HEK293 (cell line): ENCODE results near the gene HAND2.

Source experiments
- CTCF ChIA-PET: fragments of 350-600 bp; formaldehyde crosslinking; extraction: SDS; loops from one replicate; lab custom pipeline; 2021; ENCODE audit warnings: antibody characterized with exemption; lab: Yijun Ruan, JAX
- POLR2A ChIA-PET: fragments of 300-600 bp; formaldehyde crosslinking; extraction: SDS; loops from one replicate; lab custom pipeline; 2020; ENCODE audit warnings: antibody characterized with exemption, inconsistent platforms; lab: Yijun Ruan, JAX
- H3K27ac ChIP-seq: fragments of 200-500 bp; sonication (Bioruptor generic); 2 replicates; pipeline ENCODE4 v1.5.1; 2014; ENCODE audit warnings: low read depth, low read length, control low read depth, inconsistent platforms; ENCODE audit errors: extremely low read depth
- H3K36me3 ChIP-seq, 2 experiments: fragments of 200-500 bp in 1 of 2; sonication (Bioruptor generic) in 1 of 2; 1 replicate in 1 of 2; 2 replicates in 1 of 2; pipeline ENCODE4 v1.5.1; 2014 to 2017; ENCODE audit warnings: inconsistent platforms in 2 of 2, low read length in 2 of 2; ENCODE audit not compliant: control insufficient read depth in 2 of 2, insufficient read depth in 1 of 2
- H3K4me1 ChIP-seq: fragments of 200-500 bp; sonication (Bioruptor generic); 2 replicates; pipeline ENCODE4 v1.5.1; 2014; ENCODE audit warnings: mild to moderate bottlenecking, low read length, inconsistent platforms; ENCODE audit not compliant: control insufficient read depth, insufficient read depth
- H3K4me3 ChIP-seq: 2 replicates; pipeline ENCODE4 v1.5.1; 2011; ENCODE audit warnings: low read depth, mild to moderate bottlenecking, control low read depth, low read length, moderate library complexity
- H3K9me3 ChIP-seq: fragments of 200-500 bp; sonication (Bioruptor generic); 2 replicates; pipeline ENCODE4 v1.5.1; 2014; ENCODE audit warnings: low read depth, low read length, inconsistent platforms; ENCODE audit not compliant: control insufficient read depth, insufficient read depth
- EGR2 ChIP-seq: fragments of 450-650 bp; formaldehyde crosslinking; IDR thresholded peaks from 2 replicates; pipeline ENCODE4 v1.5.1; 2016; ENCODE audit warnings: low read depth, missing biosample characterization, missing genetic modification characterization
- FEZF1 ChIP-seq: fragments of 450-650 bp; formaldehyde crosslinking; IDR thresholded peaks from 2 replicates; pipeline ENCODE4 v1.5.1; 2016; ENCODE audit warnings: missing biosample characterization, missing genetic modification characterization
- GLI2 ChIP-seq: fragments of 450-650 bp; formaldehyde crosslinking; IDR thresholded peaks from 2 replicates; pipeline ENCODE4; 2017; ENCODE audit warnings: missing biosample characterization, missing genetic modification characterization, low read depth, borderline replicate concordance
- KLF17 ChIP-seq: fragments of 450-650 bp; formaldehyde crosslinking; IDR thresholded peaks from 2 replicates; pipeline ENCODE4 v1.5.1; 2016; ENCODE audit warnings: missing biosample characterization, missing genetic modification characterization
- MZF1 ChIP-seq: fragments of 450-650 bp; formaldehyde crosslinking; IDR thresholded peaks from 2 replicates; pipeline ENCODE4 v1.5.1; 2017; ENCODE audit warnings: missing biosample characterization, missing genetic modification characterization, borderline replicate concordance
- SCRT2 ChIP-seq: fragments of 450-650 bp; formaldehyde crosslinking; IDR thresholded peaks from 2 replicates; pipeline ENCODE4 v1.5.1; 2016; ENCODE audit warnings: missing biosample characterization, missing genetic modification characterization
- ZBTB49 ChIP-seq: fragments of 450-650 bp; formaldehyde crosslinking; IDR thresholded peaks from 2 replicates; pipeline ENCODE4 v1.5.1; 2016; ENCODE audit warnings: missing biosample characterization, missing genetic modification characterization, low read depth
- ZFP37 ChIP-seq: fragments of 450-650 bp; formaldehyde crosslinking; IDR thresholded peaks from 2 replicates; pipeline ENCODE4 v1.5.1; 2016; ENCODE audit warnings: missing biosample characterization, missing genetic modification characterization
- ZNF202 ChIP-seq: fragments of 450-650 bp; formaldehyde crosslinking; IDR thresholded peaks from 2 replicates; pipeline ENCODE4 v1.5.1; 2016; ENCODE audit warnings: missing biosample characterization, missing genetic modification characterization, borderline replicate concordance
- ZNF280D ChIP-seq: fragments of 450-650 bp; formaldehyde crosslinking; IDR thresholded peaks from 2 replicates; pipeline ENCODE4 v1.5.1; 2016; ENCODE audit warnings: missing biosample characterization, missing genetic modification characterization
- ZNF366 ChIP-seq: fragments of 450-650 bp; formaldehyde crosslinking; conservative IDR thresholded peaks from 2 replicates; pipeline ENCODE4 v1.5.1; 2016; ENCODE audit warnings: missing biosample characterization, missing genetic modification characterization
- ZNF404 ChIP-seq: fragments of 450-650 bp; formaldehyde crosslinking; IDR thresholded peaks from 2 replicates; pipeline ENCODE4 v1.5.1; 2017; ENCODE audit warnings: missing biosample characterization, missing genetic modification characterization
- ZNF513 ChIP-seq: fragments of 450-650 bp; IDR thresholded peaks from 2 replicates; pipeline ENCODE4 v1.5.1; 2018; ENCODE audit warnings: missing biosample characterization, missing genetic modification characterization
- ZNF521 ChIP-seq: fragments of 450-650 bp; formaldehyde crosslinking; IDR thresholded peaks from 2 replicates; pipeline ENCODE4 v1.5.1; 2017; ENCODE audit warnings: missing biosample characterization, mild to moderate bottlenecking, missing genetic modification characterization
- ZNF548 ChIP-seq: fragments of 450-650 bp; formaldehyde crosslinking; IDR thresholded peaks from 2 replicates; pipeline ENCODE4 v1.5.1; 2016; ENCODE audit warnings: missing biosample characterization, missing genetic modification characterization
- ZNF600 ChIP-seq: fragments of 450-650 bp; formaldehyde crosslinking; IDR thresholded peaks from 2 replicates; pipeline ENCODE4 v1.5.1; 2016; ENCODE audit warnings: missing biosample characterization, missing genetic modification characterization
- ZNF621 ChIP-seq: fragments of 450-650 bp; formaldehyde crosslinking; IDR thresholded peaks from 2 replicates; pipeline ENCODE4 v1.5.1; 2017; ENCODE audit warnings: missing biosample characterization, missing genetic modification characterization
- ZNF792 ChIP-seq: fragments of 450-650 bp; formaldehyde crosslinking; IDR thresholded peaks from 2 replicates; pipeline ENCODE4 v1.5.1; 2016; ENCODE audit warnings: missing biosample characterization, missing genetic modification characterization
- ZSCAN4 ChIP-seq: fragments of 450-650 bp; formaldehyde crosslinking; IDR thresholded peaks from 2 replicates; pipeline ENCODE4 v1.5.1; 2017; ENCODE audit warnings: missing biosample characterization, missing genetic modification characterization
- ZSCAN5A ChIP-seq: fragments of 450-650 bp; formaldehyde crosslinking; IDR thresholded peaks from 2 replicates; pipeline ENCODE4 v1.5.1; 2016; ENCODE audit warnings: missing biosample characterization, missing genetic modification characterization

HAND2 gene

GRCh38 chr4:173517781-173518424 lies 12.1 kb downstream of the HAND2 start (continued):
- TF ChIP-seq KLF17 (tag by site-specific recombination) (no peak), FEZF1 (tag by site-specific recombination) (no peak)

GRCh38 chr4:173516621-173517524 lies 13.2 kb downstream of the HAND2 start:
- Histone ChIP-seq H3K36me3 (no peaks in the 10 kb centered on the region), H3K9me3 (no peaks in the 10 kb centered on the region), H3K4me1 (no peaks in the 10 kb centered on the region), H3K27ac (no peak overlapping the region), H3K4me3 (no peak overlapping the region)
- POLR2A ChIA-PET: no interaction called here
- TF ChIP-seq ZNF521 (tag by site-specific recombination): no peak
- TF ChIP-seq ZFP37: no peak
- TF ChIP-seq ZNF366 (tag by site-specific recombination): no peak
- no peak for TF ChIP-seq SCRT2 (tag by site-specific recombination)
- TF ChIP-seq ZNF280D (tag by site-specific recombination): no peak
- no peak for TF ChIP-seq ZNF513 (tag by site-specific recombination)
- TF ChIP-seq ZSCAN4 (tag by site-specific recombination): no peak
- no peak for TF ChIP-seq ZNF792 (tag by site-specific recombination)
- no peak for TF ChIP-seq ZNF548 (tag by site-specific recombination)
- TF ChIP-seq EGR2: no peak
- TF ChIP-seq ZNF621 (tag by site-specific recombination): no peak
- no peak for TF ChIP-seq GLI2 (tag by site-specific recombination)
- no peak for TF ChIP-seq MZF1 (tag by site-specific recombination)
- TF ChIP-seq ZBTB49: no peak
- no peak for TF ChIP-seq ZNF404 (tag by site-specific recombination)
- TF ChIP-seq FEZF1 (tag by site-specific recombination): no peak
- no peak for TF ChIP-seq ZNF202 (tag by site-specific recombination)
- no peak for TF ChIP-seq ZNF600 (tag by site-specific recombination)
- TF ChIP-seq ZSCAN5A: no peak
- CTCF ChIA-PET: no interaction called here
